IMR-90 (cell line): ENCODE measurements around the gene SEC14L6. TPM values are rescaled to one million over a fixed set of nuclear protein-coding genes. Genes with fewer than 3 reads are reported as not detected.

Experiments used
- ATAC-seq: fragments of 200-7000 bp; cut with Tn5 transposase; 2 replicates; pipeline ENCODE4 v1.9.1; 2020; ENCODE audit warnings: low read depth, mild to moderate bottlenecking, moderate library complexity
- BruUV-seq: library from RNA; stranded (reverse); fragments of 400-500 nt; replicated peaks from 2 replicates; lab custom pipeline; 2021; lab: Mats Ljungman, UMichigan
- CTCF ChIA-PET: fragments of 300-600 bp; formaldehyde crosslinking; extraction: SDS; loops from one replicate; lab custom pipeline; 2021; ENCODE audit warnings: antibody characterized with exemption; lab: Yijun Ruan, JAX
- POLR2A ChIA-PET: fragments of 300-600 bp; sonication (Branson Sonifier 250); formaldehyde crosslinking; loops from one replicate; lab custom pipeline; 2022; ENCODE audit warnings: antibody characterized with exemption; ENCODE audit not compliant: unreplicated experiment; lab: Charles Lee
- DNase-seq: peaks from one replicate; pipeline ENCODE4 v3.0.0; 2013
- H2AFZ ChIP-seq: replicated peaks from 2 replicates; pipeline ENCODE3; 2013; ENCODE audit warnings: low read length, mild to moderate bottlenecking; ENCODE audit not compliant: poor library complexity
- H2AK5ac ChIP-seq: 2 replicates; pipeline ENCODE4 v1.6.1; 2013; ENCODE audit warnings: low read depth, low read length, inconsistent platforms
- H2AK9ac ChIP-seq: replicated peaks from 2 replicates; pipeline ENCODE3; 2013; ENCODE audit warnings: mild to moderate bottlenecking, low read depth, low read length, moderate library complexity; ENCODE audit not compliant: poor library complexity
- H2BK120ac ChIP-seq: 2 replicates; pipeline ENCODE4 v1.6.1; 2013; ENCODE audit warnings: low read depth, low read length, inconsistent platforms
- H2BK15ac ChIP-seq: 3 replicates; pipeline ENCODE4 v1.6.1; 2013; ENCODE audit warnings: low read depth, low read length, inconsistent platforms
- H2BK20ac ChIP-seq: 2 replicates; pipeline ENCODE4 v1.6.1; 2013; ENCODE audit warnings: low read depth, mild to moderate bottlenecking, inconsistent platforms, low read length, moderate library complexity
- H2BK5ac ChIP-seq: 2 replicates; pipeline ENCODE4 v1.6.1; 2013; ENCODE audit warnings: mild to moderate bottlenecking, low read depth, low read length, inconsistent platforms; ENCODE audit not compliant: poor library complexity, severe bottlenecking
- H3K14ac ChIP-seq: replicated peaks from 2 replicates; pipeline ENCODE4 v1.6.1; 2013; ENCODE audit warnings: low read depth, low read length, inconsistent platforms
- H3K18ac ChIP-seq: 2 replicates; pipeline ENCODE4 v1.6.1; 2013; ENCODE audit warnings: low read depth, low read length, control low read depth
- H3K23ac ChIP-seq: 2 replicates; pipeline ENCODE4 v1.6.1; 2013; ENCODE audit warnings: low read depth, low read length, inconsistent platforms
- H3K27ac ChIP-seq: 2 replicates; pipeline ENCODE4 v1.5.1; 2013; ENCODE audit warnings: mild to moderate bottlenecking, control low read depth, low read length; ENCODE audit not compliant: insufficient read depth
- H3K27me3 ChIP-seq: 2 replicates; pipeline ENCODE4 v1.6.1; 2013; ENCODE audit warnings: low read length; ENCODE audit not compliant: control insufficient read depth, insufficient read depth
- H3K36me3 ChIP-seq: 2 replicates; pipeline ENCODE4 v1.6.1; 2013; ENCODE audit warnings: low read length, mixed read lengths; ENCODE audit not compliant: control insufficient read depth, insufficient read depth
- H3K4ac ChIP-seq: 2 replicates; pipeline ENCODE4 v1.6.1; 2013; ENCODE audit warnings: low read depth, low read length, inconsistent platforms
- H3K4me1 ChIP-seq: 2 replicates; pipeline ENCODE4 v1.6.1; 2013; ENCODE audit warnings: low read length, mixed read lengths; ENCODE audit not compliant: control insufficient read depth, insufficient read depth
- H3K4me2 ChIP-seq: 2 replicates; pipeline ENCODE4 v1.6.1; 2013; ENCODE audit warnings: low read depth, mild to moderate bottlenecking, control low read depth, low read length, moderate library complexity
- H3K4me3 ChIP-seq: 2 replicates; pipeline ENCODE4 v1.5.1; 2013; ENCODE audit warnings: low read depth, mild to moderate bottlenecking, control low read depth, low read length, moderate library complexity; ENCODE audit not compliant: insufficient read depth
- H3K56ac ChIP-seq: 2 replicates; pipeline ENCODE4 v1.6.1; 2013; ENCODE audit warnings: low read length, inconsistent platforms; ENCODE audit not compliant: insufficient read depth; ENCODE audit errors: extremely low read depth
- H3K79me1 ChIP-seq, 2 experiments: 2 replicates each; pipeline ENCODE4 v1.6.1; 2013; ENCODE audit warnings: low read length in 2 of 2, inconsistent platforms in 1 of 2, low read depth in 1 of 2
- H3K9ac ChIP-seq: 2 replicates; pipeline ENCODE4 v1.6.1; 2013; ENCODE audit warnings: low read depth, low read length, control low read depth
- H3K9me1 ChIP-seq: 2 replicates; pipeline ENCODE4 v1.6.1; 2013; ENCODE audit warnings: low read length, inconsistent platforms; ENCODE audit not compliant: insufficient read depth
- H3K9me3 ChIP-seq: 2 replicates; pipeline ENCODE4 v1.6.1; 2013; ENCODE audit warnings: low read length; ENCODE audit not compliant: control insufficient read depth, insufficient read depth
- H4K20me1 ChIP-seq: 2 replicates; pipeline ENCODE4 v1.6.1; 2013; ENCODE audit warnings: low read length, inconsistent platforms; ENCODE audit not compliant: insufficient read depth
- H4K5ac ChIP-seq: 2 replicates; pipeline ENCODE4 v1.6.1; 2013; ENCODE audit warnings: mild to moderate bottlenecking, low read depth, low read length, control low read depth
- H4K8ac ChIP-seq, 2 experiments: 2 replicates each; pipeline ENCODE4 v1.6.1; 2013; ENCODE audit warnings: low read depth in 2 of 2, low read length in 2 of 2, control low read depth in 1 of 2, inconsistent platforms in 1 of 2
- H4K91ac ChIP-seq: 2 replicates; pipeline ENCODE4 v1.6.1; 2013; ENCODE audit warnings: low read depth, low read length, inconsistent platforms; ENCODE audit not compliant: insufficient read depth
- BHLHE40 ChIP-seq: fragments of 150-350 bp; IDR thresholded peaks from 2 replicates; pipeline ENCODE4 v1.6.1; 2016; ENCODE audit warnings: mild to moderate bottlenecking, low read depth, low read length
- CEBPB ChIP-seq: IDR thresholded peaks from 2 replicates; pipeline ENCODE4 v1.6.1; 2012; ENCODE audit warnings: low read depth, low read length, improper control_type of control experiment
- CHD1 ChIP-seq: IDR thresholded peaks from 2 replicates; pipeline ENCODE4 v1.6.1; 2012; ENCODE audit warnings: low read depth, low read length, improper control_type of control experiment
- CTCF ChIP-seq: conservative IDR thresholded peaks from 2 replicates; pipeline ENCODE4 v1.5.1; 2012; ENCODE audit warnings: mild to moderate bottlenecking, low read depth, low read length, improper control_type of control experiment
- ELK1 ChIP-seq: fragments of 150-350 bp; IDR thresholded peaks from 2 replicates; pipeline ENCODE4 v1.6.1; 2016; ENCODE audit warnings: low read depth, mild to moderate bottlenecking, low read length, moderate library complexity, borderline replicate concordance
- FOS ChIP-seq: fragments of 150-350 bp; IDR thresholded peaks from 2 replicates; pipeline ENCODE4 v1.6.1; 2016; ENCODE audit warnings: low read depth, low read length
- MAFK ChIP-seq: IDR thresholded peaks from 2 replicates; pipeline ENCODE4 v1.6.1; 2012; ENCODE audit warnings: low read depth, low read length, improper control_type of control experiment
- MAZ ChIP-seq: IDR thresholded peaks from 2 replicates; pipeline ENCODE4 v1.6.1; 2012; ENCODE audit warnings: low read depth, mild to moderate bottlenecking, low read length, improper control_type of control experiment, moderate library complexity, borderline replicate concordance
- MXI1 ChIP-seq: IDR thresholded peaks from 2 replicates; pipeline ENCODE4 v1.6.1; 2012; ENCODE audit warnings: low read depth, mild to moderate bottlenecking, low read length, moderate library complexity, borderline replicate concordance
- NFE2L2 ChIP-seq: fragments of 150-350 bp; IDR thresholded peaks from 2 replicates; pipeline ENCODE4 v1.6.1; 2016; ENCODE audit warnings: low read depth, mild to moderate bottlenecking, low read length
- POLR2A ChIP-seq: IDR thresholded peaks from 2 replicates; pipeline ENCODE4 v1.6.1; 2012; ENCODE audit warnings: mild to moderate bottlenecking, low read depth, low read length
- RAD21 ChIP-seq: IDR thresholded peaks from 2 replicates; pipeline ENCODE4 v1.6.1; 2012; ENCODE audit warnings: low read length, improper control_type of control experiment
- RCOR1 ChIP-seq: IDR thresholded peaks from 2 replicates; pipeline ENCODE4 v1.6.1; 2012; ENCODE audit warnings: mild to moderate bottlenecking, low read length, improper control_type of control experiment; ENCODE audit not compliant: insufficient replicate concordance
- RFX5 ChIP-seq: IDR thresholded peaks from 2 replicates; pipeline ENCODE4 v1.8.0; 2012; ENCODE audit warnings: low read depth, mild to moderate bottlenecking, low read length, moderate library complexity
- SMC3 ChIP-seq: fragments of 150-350 bp; IDR thresholded peaks from 2 replicates; pipeline ENCODE4 v1.6.1; 2016; ENCODE audit warnings: low read depth, mild to moderate bottlenecking, antibody characterized with exemption, low read length, moderate library complexity
- USF2 ChIP-seq: fragments of 150-350 bp; IDR thresholded peaks from 2 replicates; pipeline ENCODE4 v1.6.1; 2017; ENCODE audit warnings: mild to moderate bottlenecking, antibody characterized with exemption, low read length, low read depth
- WGBS, 2 experiments: methylation state at CpG; one replicate each; pipeline versions ENCODE4 v1.1.5 to v1.1.7; 2013; ENCODE audit warnings: missing lambda C conversion rate in 2 of 2; ENCODE audit not compliant: insufficient read length in 1 of 2; ENCODE audit errors: extremely low coverage in 2 of 2; 5-methylcytosine and 5-hydroxymethylcytosine counted together
- dilution Hi-C: fragments of 300-500 bp; cut with HindIII; formaldehyde crosslinking; loops from one replicate; pipeline ENCODE4 v1.14.3; 2018; ENCODE audit warnings: low sequenced_read_pairs; ENCODE audit not compliant: unreplicated experiment
- in situ Hi-C: fragments of 300-500 bp; cut with MboI; formaldehyde crosslinking; loops from 3 replicates; pipeline ENCODE4 v1.14.3; 2019; ENCODE audit warnings: low sequenced_read_pairs, inconsistent platforms, mixed read lengths
- intact Hi-C: fragments of 100-400 bp; cut with micrococcal nuclease; formaldehyde crosslinking; loops from 2 replicates; pipeline ENCODE4 v1.10.0; 2022
- polyA plus RNA-seq, 3 experiments: library from polyadenylated mRNA; depleted of rRNA; stranded (reverse); fragments of >200 nt; gene quantifications; 2 replicates each; pipeline ENCODE4 v1.2.3, GENCODE V29; 2012; ENCODE audit warnings: low replicate concordance in 1 of 3
- total RNA-seq: library from RNA; depleted of rRNA; stranded (reverse); fragments of >200 nt; gene quantifications from 2 replicates; pipeline ENCODE4 v1.2.3, GENCODE V29; 2012

SEC14L6 gene
- total and polyA plus RNA-seq, 2 of the 4 experiments (the other 2 are of a cell fraction), result 0.09 TPM; not detected in 1

GRCh38 chr22:30502911-30503310 is 43.6 kb downstream of the SEC14L6 start:
- no peak for TF ChIP-seq ELK1
- TF ChIP-seq SMC3, result no peak
- TF ChIP-seq POLR2A, result no peak
- no peak for TF ChIP-seq CHD1
- no peak for TF ChIP-seq CEBPB
- no peak for TF ChIP-seq MXI1
- TF ChIP-seq NFE2L2, result no peak
- no peak for TF ChIP-seq RFX5
- no peak for TF ChIP-seq CTCF
- no peak for TF ChIP-seq USF2
- no peak for TF ChIP-seq MAZ
- TF ChIP-seq BHLHE40, result no peak
- TF ChIP-seq MAFK, result no peak
- TF ChIP-seq RAD21, result no peak
- TF ChIP-seq FOS, result no peak
- no peak for TF ChIP-seq RCOR1
- H2BK15ac ChIP-seq, result no peak overlapping the region
- ATAC-seq (no peak), DNase-seq (no peak)
- H3K27ac ChIP-seq, result no peak overlapping the region
- no peak overlapping the region for H3K4ac ChIP-seq
- H3K4me1 ChIP-seq, result no peaks in the 10 kb centered on the region
- intact Hi-C loops (no loop called here), in situ Hi-C loops (no loop called here), dilution Hi-C loops (no loop called here)
- H3K56ac ChIP-seq, result no peak overlapping the region
- no peak overlapping the region for H2BK120ac ChIP-seq
- no peaks in the 10 kb centered on the region for H3K9me3 ChIP-seq
- no TSS peak for BruUV-seq
- no peak overlapping the region for H4K5ac ChIP-seq
- no peak overlapping the region for H2AK9ac ChIP-seq
- no peak overlapping the region for H4K91ac ChIP-seq
- H3K36me3 ChIP-seq, result no peaks in the 10 kb centered on the region
- H3K4me3 ChIP-seq, result no peak overlapping the region
- no peak overlapping the region for H2BK5ac ChIP-seq
- no peak overlapping the region for H3K23ac ChIP-seq
- peaks cover 39% of the 10 kb centered on the region for H3K27me3 ChIP-seq
- no peak overlapping the region for H3K14ac ChIP-seq
- CTCF ChIA-PET, result no interaction called here
- H2AK5ac ChIP-seq, result no peak overlapping the region
- no peak overlapping the region for H3K4me2 ChIP-seq
- no peak overlapping the region for H3K9ac ChIP-seq
- no peak overlapping the region for H2AFZ ChIP-seq
- WGBS, 2 experiments, result 60% methylated on average over 2 of the region's 3 CpGs; no CpG with 5 or more reads in 1 of the 2 experiments
- no peaks in the 10 kb centered on the region for H4K20me1 ChIP-seq
- no peak overlapping the region for H4K8ac ChIP-seq
- no peak overlapping the region for H3K18ac ChIP-seq
- H3K79me1 ChIP-seq, result no peaks in the 10 kb centered on the region
- H2BK20ac ChIP-seq, result no peak overlapping the region
- H3K9me1 ChIP-seq, result no peaks in the 10 kb centered on the region
- POLR2A ChIA-PET, result no interaction called here
